HepG2 (cell line): ENCODE results near the gene CSKMT. TPM values are rescaled to one million over a fixed set of nuclear protein-coding genes. Genes with fewer than 3 reads are reported as not detected.

Experiments
- AGO2 ChIP-seq: fragments of 200-400 bp; formaldehyde crosslinking; optimal IDR thresholded peaks from 2 replicates; pipeline ENCODE3; 2017; ENCODE audit warnings: mild to moderate bottlenecking, low read depth, low read length, moderate library complexity
- CHD2 ChIP-seq: IDR thresholded peaks from 2 replicates; pipeline ENCODE4 v1.6.1; 2011; ENCODE audit warnings: low read depth, low read length, improper control_type of control experiment
- CTCF ChIP-seq: sonication (generic); formaldehyde crosslinking; IDR thresholded peaks from 2 replicates; pipeline ENCODE4 v1.5.0; 2020; ENCODE audit warnings: mild to moderate bottlenecking, missing genetic modification reagents, moderate library complexity
- HHEX ChIP-seq: IDR thresholded peaks from 2 replicates; pipeline ENCODE4 v1.6.1; 2016; ENCODE audit warnings: control low read depth
- HNRNPL ChIP-seq: fragments of 200-400 bp; formaldehyde crosslinking; IDR thresholded peaks from 2 replicates; pipeline ENCODE4 v1.6.1; 2017; ENCODE audit warnings: mild to moderate bottlenecking, low read depth, low read length
- KAT8 ChIP-seq: IDR thresholded peaks from 2 replicates; pipeline ENCODE4 v1.6.1; 2016; ENCODE audit warnings: missing genetic modification reagents, missing compliant biosample characterization
- MLLT10 ChIP-seq: sonication (generic); formaldehyde crosslinking; IDR thresholded peaks from 2 replicates; pipeline ENCODE4 v1.4.0; 2020; ENCODE audit warnings: missing genetic modification reagents
- NCOA1 ChIP-seq: sonication (generic); formaldehyde crosslinking; IDR thresholded peaks from 2 replicates; pipeline ENCODE4 v1.9.0; 2021; ENCODE audit warnings: missing genetic modification reagents
- NFE2L1 ChIP-seq: sonication (generic); formaldehyde crosslinking; IDR thresholded peaks from 2 replicates; pipeline ENCODE4 v1.4.0; 2020; ENCODE audit warnings: missing genetic modification reagents, mild to moderate bottlenecking, borderline replicate concordance
- NR2C2 ChIP-seq: sonication (generic); formaldehyde crosslinking; IDR thresholded peaks from 2 replicates; pipeline ENCODE4 v1.4.0; 2020; ENCODE audit warnings: missing genetic modification reagents, mild to moderate bottlenecking, moderate library complexity, borderline replicate concordance
- STAT5B ChIP-seq: sonication (generic); formaldehyde crosslinking; IDR thresholded peaks from 2 replicates; pipeline ENCODE4 v1.4.0; 2020; ENCODE audit warnings: missing genetic modification reagents
- TCF12 ChIP-seq, 2 experiments: fragments of 450-650 bp in 1 of 2; sonication (generic) in 1 of 2; formaldehyde crosslinking in 1 of 2; IDR thresholded peaks; 2 replicates each; pipeline versions ENCODE4 v1.6.1 to v1.8.0; 2017 to 2022; ENCODE audit warnings: antibody characterized with exemption in 1 of 2, mild to moderate bottlenecking in 1 of 2, missing genetic modification reagents in 1 of 2, moderate library complexity in 1 of 2
- ZNF121 ChIP-seq: sonication (generic); formaldehyde crosslinking; IDR thresholded peaks from 2 replicates; pipeline ENCODE4 v1.5.0; 2020; ENCODE audit warnings: mild to moderate bottlenecking, missing genetic modification reagents
- ZNF264 ChIP-seq: sonication (generic); formaldehyde crosslinking; IDR thresholded peaks from 2 replicates; pipeline ENCODE4 v1.4.0; 2020; ENCODE audit warnings: missing genetic modification reagents
- ZNF276 ChIP-seq: sonication (generic); formaldehyde crosslinking; IDR thresholded peaks from 2 replicates; pipeline ENCODE4 v1.4.0; 2020; ENCODE audit warnings: mild to moderate bottlenecking, low read depth, missing genetic modification reagents
- ZNF30 ChIP-seq: sonication (generic); formaldehyde crosslinking; IDR thresholded peaks from 2 replicates; pipeline ENCODE4 v1.5.0; 2020; ENCODE audit warnings: mild to moderate bottlenecking, missing genetic modification reagents
- ZNF326 ChIP-seq: sonication (generic); formaldehyde crosslinking; IDR thresholded peaks from 2 replicates; pipeline ENCODE4 v1.4.0; 2020; ENCODE audit warnings: missing genetic modification reagents, borderline replicate concordance
- ZNF652 ChIP-seq: IDR thresholded peaks from 2 replicates; pipeline ENCODE4 v1.6.1; 2016; ENCODE audit warnings: low read depth, borderline replicate concordance
- ZNF670 ChIP-seq: sonication (generic); formaldehyde crosslinking; IDR thresholded peaks from 2 replicates; pipeline ENCODE4 v1.8.0; 2022; ENCODE audit warnings: mild to moderate bottlenecking, missing genetic modification reagents, borderline replicate concordance
- ZSCAN9 ChIP-seq: IDR thresholded peaks from 2 replicates; pipeline ENCODE4 v1.6.1; 2016; ENCODE audit warnings: borderline replicate concordance
- polyA plus RNA-seq, 8 experiments: library from polyadenylated mRNA; depleted of rRNA in 3 of 8; stranded (reverse) in 7 of 8; unstranded in 1 of 8; fragments of >200 nt; fragmentation: Illumina TruSeq in 4 of 8; extraction: Trizol in 4 of 8; gene quantifications; 2 replicates each; pipeline versions ENCODE4 v1.2.1 to v1.2.3, GENCODE V29; 2011 to 2016; ENCODE audit warnings: low read depth in 4 of 8, missing spikeins in 1 of 8, mixed read lengths in 1 of 8; ENCODE audit not compliant: insufficient read depth in 1 of 8
- total RNA-seq, 5 experiments: library from RNA; depleted of rRNA; stranded (reverse); fragments of >200 nt; fragmentation: Illumina TruSeq; extraction: Trizol; gene quantifications; 2 replicates each; pipeline ENCODE4 v1.2.3, GENCODE V29; 2016; ENCODE audit warnings: low read depth in 1 of 5
- TF ChIP-seq, protein P1 (sequence below), 2 experiments: IDR thresholded peaks; 2 replicates each; pipeline ENCODE4 v1.6.1; 2011 to 2012; ENCODE audit warnings: low read length in 2 of 2, borderline replicate concordance in 1 of 2, low read depth in 1 of 2, mild to moderate bottlenecking in 1 of 2, moderate library complexity in 1 of 2
- TF ChIP-seq, protein P2 (sequence below): IDR thresholded peaks from 2 replicates; pipeline ENCODE4 v1.6.1; 2016

Gene CSKMT
- total and polyA plus RNA-seq, 2 of the 13 experiments (the other 11 are each of a cell fraction or from before 2014, with no cell fraction given) = 7.6 to 31.8 TPM

DNA sequence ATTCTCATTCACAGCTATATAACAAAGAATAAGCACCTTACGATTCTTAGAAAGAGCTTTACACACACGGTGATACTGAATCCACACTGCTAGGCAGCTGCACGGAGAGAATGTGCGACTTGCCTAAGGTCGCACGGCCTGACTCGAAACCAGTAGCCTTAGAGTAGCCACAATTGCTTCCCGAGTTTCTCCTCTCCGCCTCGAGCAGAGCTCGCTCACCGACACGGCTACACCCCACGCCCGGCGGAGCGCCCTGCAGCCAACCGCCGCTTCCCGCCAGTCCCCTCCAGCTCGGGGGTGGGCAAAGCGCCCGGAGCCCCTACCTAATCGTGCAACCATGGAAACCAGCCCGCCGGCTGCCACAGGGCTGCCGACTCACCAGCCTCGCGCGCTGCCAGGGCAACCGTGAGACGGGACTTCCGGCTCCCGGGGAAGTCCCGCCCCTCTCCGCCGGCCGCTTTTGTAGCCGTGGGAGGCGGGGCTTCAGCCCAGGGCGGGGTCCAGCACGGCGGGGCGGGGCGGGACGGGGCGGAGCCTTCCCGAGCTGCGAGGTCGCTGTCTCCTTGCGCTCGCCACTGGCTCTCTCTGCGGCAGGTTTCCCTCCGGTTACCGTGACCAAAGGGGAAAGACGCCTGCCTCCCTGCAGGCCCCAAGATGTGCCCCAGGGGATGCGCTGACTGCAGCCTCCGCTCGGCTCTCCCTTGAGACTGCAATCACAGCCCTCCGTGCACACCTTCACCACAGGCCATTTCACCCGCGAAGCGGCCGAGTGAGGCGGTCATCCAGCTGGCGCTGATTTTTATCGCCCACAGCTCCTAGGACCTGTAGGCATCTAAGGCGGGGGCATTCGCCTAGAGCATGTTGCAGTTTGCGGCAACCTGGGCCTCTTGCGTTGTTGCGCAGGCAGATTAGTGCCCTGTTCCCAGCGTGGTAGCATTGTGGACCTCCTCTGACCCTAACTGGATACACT, 41.1 kb downstream of the CSKMT start (continued):
- TF ChIP-seq HHEX (CRISPR knock-in tag) (no peak), ZNF652 (no peak), NR2C2 (CRISPR knock-in tag) (no peak; the same call in 1 of the 2 replicates), TCF12 (IDR thresholded peaks at IDR 0.05) (no peak), TCF12 (CRISPR knock-in tag; IDR thresholded peaks at IDR 0.05) (no peak), ZNF326 (CRISPR knock-in tag) (no peak), ZNF276 (CRISPR knock-in tag) (no peak), ZNF670 (CRISPR knock-in tag) (no peak), KAT8 (CRISPR knock-in tag) (peak; percentile 48; the same call in 1 of the 2 replicates), HNRNPL (no peak), MLLT10 (no peak), AGO2 (peak; percentile 99), NFE2L1 (CRISPR knock-in tag) (no peak), CHD2 (no peak), ZNF264 (CRISPR knock-in tag) (no peak), ZNF121 (CRISPR knock-in tag) (no peak), ZNF30 (CRISPR knock-in tag) (no peak), STAT5B (CRISPR knock-in tag) (no peak), ZSCAN9 (peak; percentile 46; the same call in 1 of the 2 replicates), CTCF (no peak), NCOA1 (CRISPR knock-in tag) (no peak)
- TF ChIP-seq, protein P1, sequence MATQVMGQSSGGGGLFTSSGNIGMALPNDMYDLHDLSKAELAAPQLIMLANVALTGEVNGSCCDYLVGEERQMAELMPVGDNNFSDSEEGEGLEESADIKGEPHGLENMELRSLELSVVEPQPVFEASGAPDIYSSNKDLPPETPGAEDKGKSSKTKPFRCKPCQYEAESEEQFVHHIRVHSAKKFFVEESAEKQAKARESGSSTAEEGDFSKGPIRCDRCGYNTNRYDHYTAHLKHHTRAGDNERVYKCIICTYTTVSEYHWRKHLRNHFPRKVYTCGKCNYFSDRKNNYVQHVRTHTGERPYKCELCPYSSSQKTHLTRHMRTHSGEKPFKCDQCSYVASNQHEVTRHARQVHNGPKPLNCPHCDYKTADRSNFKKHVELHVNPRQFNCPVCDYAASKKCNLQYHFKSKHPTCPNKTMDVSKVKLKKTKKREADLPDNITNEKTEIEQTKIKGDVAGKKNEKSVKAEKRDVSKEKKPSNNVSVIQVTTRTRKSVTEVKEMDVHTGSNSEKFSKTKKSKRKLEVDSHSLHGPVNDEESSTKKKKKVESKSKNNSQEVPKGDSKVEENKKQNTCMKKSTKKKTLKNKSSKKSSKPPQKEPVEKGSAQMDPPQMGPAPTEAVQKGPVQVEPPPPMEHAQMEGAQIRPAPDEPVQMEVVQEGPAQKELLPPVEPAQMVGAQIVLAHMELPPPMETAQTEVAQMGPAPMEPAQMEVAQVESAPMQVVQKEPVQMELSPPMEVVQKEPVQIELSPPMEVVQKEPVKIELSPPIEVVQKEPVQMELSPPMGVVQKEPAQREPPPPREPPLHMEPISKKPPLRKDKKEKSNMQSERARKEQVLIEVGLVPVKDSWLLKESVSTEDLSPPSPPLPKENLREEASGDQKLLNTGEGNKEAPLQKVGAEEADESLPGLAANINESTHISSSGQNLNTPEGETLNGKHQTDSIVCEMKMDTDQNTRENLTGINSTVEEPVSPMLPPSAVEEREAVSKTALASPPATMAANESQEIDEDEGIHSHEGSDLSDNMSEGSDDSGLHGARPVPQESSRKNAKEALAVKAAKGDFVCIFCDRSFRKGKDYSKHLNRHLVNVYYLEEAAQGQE (IDR thresholded peaks at IDR 0.05; ENCODE audit: borderline replicate concordance in 1 of 2, low read depth in 1 of 2, low read length in 2 of 2) = peak in 1 of 2 experiments; percentile 36; a peak in 1 of 4 replicates
- TF ChIP-seq, protein P2, sequence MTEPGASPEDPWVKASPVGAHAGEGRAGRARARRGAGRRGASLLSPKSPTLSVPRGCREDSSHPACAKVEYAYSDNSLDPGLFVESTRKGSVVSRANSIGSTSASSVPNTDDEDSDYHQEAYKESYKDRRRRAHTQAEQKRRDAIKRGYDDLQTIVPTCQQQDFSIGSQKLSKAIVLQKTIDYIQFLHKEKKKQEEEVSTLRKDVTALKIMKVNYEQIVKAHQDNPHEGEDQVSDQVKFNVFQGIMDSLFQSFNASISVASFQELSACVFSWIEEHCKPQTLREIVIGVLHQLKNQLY (CRISPR knock-in tag) = no peak
